Panc1 (cell line): ENCODE data around the gene LIM2.

Source experiments
- CTCF ChIP-seq: fragments of 450-650 bp; IDR thresholded peaks from 2 replicates; pipeline ENCODE4 v1.5.1; 2017; ENCODE audit warnings: mild to moderate bottlenecking
- POLR2AphosphoS5 ChIP-seq: IDR thresholded peaks from 2 replicates; pipeline ENCODE4 v1.6.1; 2012; ENCODE audit warnings: mild to moderate bottlenecking, low read depth, low read length, moderate library complexity
- REST ChIP-seq, 2 experiments: IDR thresholded peaks; 2 replicates each; pipeline ENCODE4 v1.6.1; 2011 to 2012; ENCODE audit warnings: low read depth in 2 of 2, control low read depth in 1 of 2, low read length in 1 of 2, mild to moderate bottlenecking in 1 of 2, moderate library complexity in 1 of 2; ENCODE audit not compliant: insufficient read depth in 1 of 2
- SIN3A ChIP-seq: IDR thresholded peaks from 2 replicates; pipeline ENCODE4 v1.6.1; 2012; ENCODE audit warnings: low read depth, mild to moderate bottlenecking, low read length, moderate library complexity, borderline replicate concordance; ENCODE audit not compliant: insufficient read depth

- no peak for TF ChIP-seq CTCF
- TF ChIP-seq REST (IDR thresholded peaks at IDR 0.05; ENCODE audit: insufficient read depth in 1 of 2, low read depth in 2 of 2, low read length in 1 of 2): no peak
- TF ChIP-seq POLR2AphosphoS5: no peak
- TF ChIP-seq SIN3A: no peak
Measured at GRCh38 chr19:51410950-51411748, 23.4 kb upstream of the LIM2 start.
